Astrocyte (in vitro differentiated cells and primary cell): Measurements from ENCODE around the gene PRKCE. TPM values are rescaled to one million over a fixed set of nuclear protein-coding genes. Genes with fewer than 3 reads are reported as not detected.

Source experiments
- DNase-seq: peaks from one replicate; pipeline ENCODE4 v3.0.0-alpha.2; 2010; ENCODE audit warnings: low read depth
- FAIRE-seq: peaks from 2 replicates; lab custom pipeline; 2011; peaks lifted over from hg19 to GRCh38; lab: Jason Lieb, UNC
- H2AFZ ChIP-seq: 2 replicates; pipeline ENCODE4 v1.6.0; 2012; ENCODE audit warnings: low read depth, low read length, inconsistent platforms
- H3K27ac ChIP-seq: 2 replicates; pipeline ENCODE4 v1.5.1; 2011; ENCODE audit warnings: low read depth, low read length, inconsistent platforms
- H3K27me3 ChIP-seq: 2 replicates; pipeline ENCODE4 v1.6.0; 2011; ENCODE audit warnings: low read length, inconsistent platforms; ENCODE audit not compliant: insufficient read depth
- H3K36me3 ChIP-seq: 2 replicates; pipeline ENCODE4 v1.5.1; 2011; ENCODE audit warnings: low read length, inconsistent platforms; ENCODE audit not compliant: insufficient read depth
- H3K4me1 ChIP-seq: 2 replicates; pipeline ENCODE4 v1.5.1; 2011; ENCODE audit warnings: low read length, inconsistent platforms; ENCODE audit not compliant: insufficient read depth
- H3K4me2 ChIP-seq: 2 replicates; pipeline ENCODE4 v1.6.0; 2012; ENCODE audit warnings: low read length, inconsistent platforms
- H3K4me3 ChIP-seq: 2 replicates; pipeline ENCODE4 v1.5.1; 2011; ENCODE audit warnings: low read depth, mild to moderate bottlenecking, low read length, inconsistent platforms; ENCODE audit not compliant: insufficient read depth
- H3K79me2 ChIP-seq: 2 replicates; pipeline ENCODE4 v1.6.0; 2012; ENCODE audit warnings: mild to moderate bottlenecking, low read length, inconsistent platforms; ENCODE audit not compliant: insufficient read depth
- H3K9ac ChIP-seq: 2 replicates; pipeline ENCODE4 v1.6.0; 2012; ENCODE audit warnings: mild to moderate bottlenecking, low read length, inconsistent platforms
- H3K9me3 ChIP-seq: 2 replicates; pipeline ENCODE4 v1.5.1; 2012; ENCODE audit warnings: low read depth, mild to moderate bottlenecking, low read length, inconsistent platforms; ENCODE audit not compliant: insufficient read depth
- H4K20me1 ChIP-seq: 2 replicates; pipeline ENCODE4 v1.6.0; 2012; ENCODE audit warnings: low read length, inconsistent platforms; ENCODE audit not compliant: insufficient read depth
- H3K27ac Mint-ChIP-seq: one replicate; pipeline ENCODE4 v1.8.0; 2021; ENCODE audit warnings: mild to moderate bottlenecking, mixed read lengths; ENCODE audit not compliant: unreplicated experiment
- H3K27me3 Mint-ChIP-seq: one replicate; pipeline ENCODE4 v1.8.0; 2021; ENCODE audit warnings: low read depth, mixed read lengths; ENCODE audit not compliant: unreplicated experiment
- H3K36me3 Mint-ChIP-seq: one replicate; pipeline ENCODE4 v1.8.0; 2021; ENCODE audit warnings: low read depth, mixed read lengths; ENCODE audit not compliant: unreplicated experiment
- H3K4me1 Mint-ChIP-seq: one replicate; pipeline ENCODE4 v1.8.0; 2021; ENCODE audit warnings: low read depth, mixed read lengths; ENCODE audit not compliant: unreplicated experiment
- H3K4me3 Mint-ChIP-seq: one replicate; pipeline ENCODE4 v1.8.0; 2021; ENCODE audit warnings: mild to moderate bottlenecking, moderate library complexity, mixed read lengths; ENCODE audit not compliant: unreplicated experiment
- H3K9me3 Mint-ChIP-seq: one replicate; pipeline ENCODE4 v1.8.0; 2021; ENCODE audit warnings: mild to moderate bottlenecking, mixed read lengths; ENCODE audit not compliant: unreplicated experiment
- CTCF ChIP-seq: IDR thresholded peaks from 2 replicates; pipeline ENCODE4 v1.5.1; 2011; ENCODE audit warnings: low read depth, mild to moderate bottlenecking, inconsistent platforms, low read length, moderate library complexity; ENCODE audit not compliant: insufficient read depth
- EZH2 ChIP-seq: IDR thresholded peaks from 2 replicates; pipeline ENCODE4 v1.6.1; 2012; ENCODE audit warnings: mild to moderate bottlenecking, low read length, inconsistent platforms; ENCODE audit not compliant: insufficient read depth
- total RNA-seq: library from RNA; stranded (reverse); gene quantifications from 2 replicates; pipeline ENCODE4 v1.2.1, GENCODE V29; 2021

The PRKCE gene
- total RNA-seq, 1 donor from 2014 or later, result 12.8 TPM

- H3K9me3 ChIP-seq, result no peaks in the 10 kb centered on the region
- H3K4me3 ChIP-seq, result no peak overlapping the region
- peaks cover 2% of the 10 kb centered on the region for H3K4me1 ChIP-seq
- Mint-ChIP-seq H3K36me3 (no peaks in the 10 kb centered on the region), H3K4me3 (no peak overlapping the region), H3K9me3 (no peaks in the 10 kb centered on the region), H3K27ac (no peak overlapping the region), H3K27me3 (peaks cover 30% of the 10 kb centered on the region), H3K4me1 (no peaks in the 10 kb centered on the region)
- H2AFZ ChIP-seq, result no peak overlapping the region
- no peaks in the 10 kb centered on the region for H4K20me1 ChIP-seq
- DNase-seq (no peak), FAIRE-seq (no peak)
- no peaks in the 10 kb centered on the region for H3K36me3 ChIP-seq
- TF ChIP-seq CTCF (no peak), EZH2 (no peak)
- H3K4me2 ChIP-seq, result no peak overlapping the region
- no peak overlapping the region for H3K27ac ChIP-seq
- H3K9ac ChIP-seq, result no peak overlapping the region
- H3K79me2 ChIP-seq, result no peaks in the 10 kb centered on the region
- no peaks in the 10 kb centered on the region for H3K27me3 ChIP-seq
These were observed 301.1 kb downstream of the PRKCE start for GRCh38 chr2:45952591-45952990.

GRCh38 chr2:45953376-45954027, 302.0 kb downstream of the PRKCE start:
- H3K27me3 ChIP-seq, result no peaks in the 10 kb centered on the region
- H4K20me1 ChIP-seq, result no peaks in the 10 kb centered on the region
- TF ChIP-seq CTCF (no peak), EZH2 (no peak)
- H3K79me2 ChIP-seq, result no peaks in the 10 kb centered on the region
- H3K4me3 Mint-ChIP-seq, result no peak overlapping the region
- H3K9me3 Mint-ChIP-seq, result no peaks in the 10 kb centered on the region
- DNase-seq (no peak), FAIRE-seq (no peak)
- peaks cover 28% of the 10 kb centered on the region for H3K27me3 Mint-ChIP-seq
- no peak overlapping the region for H3K27ac ChIP-seq
- H3K36me3 ChIP-seq, result no peaks in the 10 kb centered on the region
- H3K4me1 ChIP-seq, result peaks cover 2% of the 10 kb centered on the region
- no peak overlapping the region for H3K4me3 ChIP-seq
- H3K36me3 Mint-ChIP-seq, result no peaks in the 10 kb centered on the region
- H3K4me1 Mint-ChIP-seq, result no peaks in the 10 kb centered on the region
- no peak overlapping the region for H3K9ac ChIP-seq
- H3K27ac Mint-ChIP-seq, result no peak overlapping the region
- H3K4me2 ChIP-seq, result no peak overlapping the region
- no peak overlapping the region for H2AFZ ChIP-seq
- H3K9me3 ChIP-seq, result no peaks in the 10 kb centered on the region

- no peak overlapping the region for H3K9ac ChIP-seq
- H3K27me3 ChIP-seq, result no peaks in the 10 kb centered on the region
- Mint-ChIP-seq H3K9me3 (no peaks in the 10 kb centered on the region), H3K36me3 (no peaks in the 10 kb centered on the region), H3K27me3 (peaks cover 24% of the 10 kb centered on the region), H3K4me3 (no peak overlapping the region), H3K4me1 (no peaks in the 10 kb centered on the region), H3K27ac (no peak overlapping the region)
- FAIRE-seq (no peak), DNase-seq (no peak)
- no peak for TF ChIP-seq CTCF
- no peak for TF ChIP-seq EZH2
- peaks cover 2% of the 10 kb centered on the region for H3K4me1 ChIP-seq
- no peak overlapping the region for H3K4me3 ChIP-seq
- H3K79me2 ChIP-seq, result no peaks in the 10 kb centered on the region
- H3K36me3 ChIP-seq, result no peaks in the 10 kb centered on the region
- H3K27ac ChIP-seq, result no peak overlapping the region
- no peak overlapping the region for H2AFZ ChIP-seq
- H3K4me2 ChIP-seq, result no peak overlapping the region
- H4K20me1 ChIP-seq, result no peaks in the 10 kb centered on the region
- H3K9me3 ChIP-seq, result no peaks in the 10 kb centered on the region
These were observed 302.9 kb downstream of the PRKCE start for GRCh38 chr2:45954233-45954850.
